CD8-positive, alpha-beta memory T cell (primary cell): ENCODE measurements around the gene MIB1. TPM values are rescaled to one million over a fixed set of nuclear protein-coding genes. Genes with fewer than 3 reads are reported as not detected.
"Not testable (repeated sequence)": the region's sequence is repeated elsewhere in the genome, so short reads cannot be mapped to it uniquely, and the experiment has no call there.

Experiments used
- CTCF ChIA-PET: fragments of 350-600 bp; sonication (Branson Sonifier 250); formaldehyde crosslinking; loops from one replicate; lab custom pipeline; 2021; ENCODE audit warnings: antibody characterized with exemption; lab: Charles Lee
- POLR2A ChIA-PET: fragments of 350-600 bp; sonication (Branson Sonifier 250); formaldehyde crosslinking; loops from one replicate; lab custom pipeline; 2021; ENCODE audit warnings: antibody characterized with exemption; lab: Charles Lee
- DNase-seq, 5 donors: peaks; one replicate each; pipeline versions ENCODE4 v3.0.0 to v3.0.0-alpha.2; 2020 to 2022; ENCODE audit warnings: mixed read lengths in 1 of 5
- H3K27ac ChIP-seq: one replicate; pipeline ENCODE4 v1.7.0; 2013; ENCODE audit warnings: low read depth, mild to moderate bottlenecking, low read length, moderate library complexity
- H3K27me3 ChIP-seq: 2 replicates; pipeline ENCODE4 v1.7.0; 2013; ENCODE audit warnings: low read length, mild to moderate bottlenecking; ENCODE audit not compliant: insufficient read depth, poor library complexity, severe bottlenecking
- H3K36me3 ChIP-seq: 2 replicates; pipeline ENCODE4 v1.7.0; 2013; ENCODE audit warnings: mild to moderate bottlenecking, low read length, moderate library complexity; ENCODE audit not compliant: insufficient read depth
- H3K4me1 ChIP-seq: 2 replicates; pipeline ENCODE4 v1.7.0; 2013; ENCODE audit warnings: mild to moderate bottlenecking, low read length, moderate library complexity; ENCODE audit not compliant: insufficient read depth
- H3K4me3 ChIP-seq: 2 replicates; pipeline ENCODE4 v1.7.0; 2013; ENCODE audit warnings: mild to moderate bottlenecking, low read length
- H3K9me3 ChIP-seq: 2 replicates; pipeline ENCODE4 v1.7.0; 2013; ENCODE audit warnings: mild to moderate bottlenecking, low read length
- H3K27ac Mint-ChIP-seq, 8 donors: one replicate each; pipeline ENCODE4 v1.8.0; 2020 to 2021; ENCODE audit warnings: mixed read lengths in 8 of 8, mild to moderate bottlenecking in 6 of 8, inconsistent platforms in 3 of 8, moderate library complexity in 3 of 8
- H3K27me3 Mint-ChIP-seq, 2 donors: one replicate each; pipeline ENCODE4 v1.8.0; 2020 to 2021; ENCODE audit warnings: mixed read lengths in 2 of 2, mild to moderate bottlenecking in 1 of 2, moderate library complexity in 1 of 2
- H3K36me3 Mint-ChIP-seq, 3 donors: one replicate each; pipeline ENCODE4 v1.8.0; 2020 to 2021; ENCODE audit warnings: mixed read lengths in 3 of 3, inconsistent platforms in 1 of 3, mild to moderate bottlenecking in 1 of 3
- H3K4me1 Mint-ChIP-seq, 3 donors: one replicate each; pipeline ENCODE4 v1.8.0; 2020 to 2021; ENCODE audit warnings: mixed read lengths in 3 of 3, inconsistent platforms in 1 of 3, mild to moderate bottlenecking in 1 of 3
- H3K4me3 Mint-ChIP-seq, 7 donors: one replicate each; pipeline ENCODE4 v1.8.0; 2020 to 2021; ENCODE audit warnings: mixed read lengths in 7 of 7, mild to moderate bottlenecking in 6 of 7, moderate library complexity in 4 of 7, inconsistent platforms in 2 of 7
- H3K9me3 Mint-ChIP-seq, 5 donors: one replicate each; pipeline ENCODE4 v1.8.0; 2020 to 2022; ENCODE audit warnings: mixed read lengths in 5 of 5, mild to moderate bottlenecking in 3 of 5, moderate library complexity in 2 of 5, inconsistent platforms in 1 of 5
- polyA plus RNA-seq: library from polyadenylated mRNA; unstranded; fragments of 300-500 nt; fragmentation: Illumina TruSeq; gene quantifications from one replicate; pipeline ENCODE4 v1.2.3, GENCODE V29; 2021
- total RNA-seq, 2 experiments: library from RNA; stranded (reverse); gene quantifications; one replicate each; pipeline ENCODE4 v1.2.3, GENCODE V29; 2021

MIB1 gene
- total and polyA plus RNA-seq, 3 experiments from 2014 or later: 3.8 to 47.0 (median 45.8) TPM

GRCh38 chr18:21735452-21736015, 5.1 kb upstream of the MIB1 start:
- Histone ChIP-seq H3K4me1 (peaks cover 7% of the 10 kb centered on the region), H3K27ac (peak overlapping the region; percentile 64), H3K4me3 (no peak overlapping the region), H3K27me3 (no peaks in the 10 kb centered on the region), H3K36me3 (no peaks in the 10 kb centered on the region), H3K9me3 (no peaks in the 10 kb centered on the region)
- peaks cover under 1 to 6% (median 2%) of the 10 kb centered on the region in 3 donors for H3K36me3 Mint-ChIP-seq
- peaks cover 0 to 5% (median 4%) of the 10 kb centered on the region in 5 donors for H3K9me3 Mint-ChIP-seq
- H3K27me3 Mint-ChIP-seq: peaks cover 4 to 12% of the 10 kb centered on the region in 2 donors
- H3K27ac Mint-ChIP-seq: peak overlapping the region; percentile 17 to 90 (median 79)
- no peak overlapping the region for H3K4me3 Mint-ChIP-seq
- peak; percentile 8 to 63 (median 23) for DNase-seq
- peaks cover 8 to 11% (median 8%) of the 10 kb centered on the region in 3 donors for H3K4me1 Mint-ChIP-seq
- ChIA-PET POLR2A (interaction anchor here (0.6 to 0.9 kb wide), 4 partner anchors 31 to 108 kb away, joined by 3 read pairs; no protein-coding TSS in a partner anchor), CTCF (no interaction called here)

- H3K9me3 ChIP-seq, H3K4me1 ChIP-seq, H3K36me3 ChIP-seq, H3K27ac ChIP-seq, H3K27me3 Mint-ChIP-seq, POLR2A ChIA-PET, H3K4me3 ChIP-seq, DNase-seq, H3K36me3 Mint-ChIP-seq, H3K27me3 ChIP-seq, H3K9me3 Mint-ChIP-seq: not testable (repeated sequence)
- peaks cover 10 to 15% (median 13%) of the 10 kb centered on the region in 3 donors for H3K4me1 Mint-ChIP-seq
- H3K4me3 Mint-ChIP-seq: peak overlapping the region in 1 of 7 donors; percentile 55
- CTCF ChIA-PET: interaction anchor here (0.6 kb wide), 1 partner anchor 11 kb away, joined by 5 read pairs; no protein-coding TSS in a partner anchor
- peak overlapping the region in 1 of 8 donors; percentile 83 for H3K27ac Mint-ChIP-seq
These were observed 3.7 kb upstream of the MIB1 start for GRCh38 chr18:21736926-21737325.

- peak overlapping the region; percentile 85 to 98 (median 96) for H3K4me3 Mint-ChIP-seq
- CTCF ChIA-PET: interaction anchor here (0.6 to 3.1 kb wide), 4 partner anchors 16 to 140 kb away, joined by 3 to 21 read pairs (median 4); partner anchors contain the start of genes ABHD3, ESCO1 and SNRPD1
- H3K36me3 ChIP-seq: no peaks in the 10 kb centered on the region
- no peaks in the 10 kb centered on the region for H3K27me3 ChIP-seq
- peaks cover 37 to 42% (median 37%) of the 10 kb centered on the region in 3 donors for H3K4me1 Mint-ChIP-seq
- peaks cover 0 to 7% (median 6%) of the 10 kb centered on the region in 3 donors for H3K36me3 Mint-ChIP-seq
- H3K9me3 Mint-ChIP-seq: peaks cover 0 to 5% (median 2%) of the 10 kb centered on the region in 5 donors
- no peaks in the 10 kb centered on the region for H3K9me3 ChIP-seq
- peak overlapping the region; percentile 83 to 99 (median 96) for H3K27ac Mint-ChIP-seq
- peaks cover 1 to 7% of the 10 kb centered on the region in 2 donors for H3K27me3 Mint-ChIP-seq
- DNase-seq: no peak
- H3K4me3 ChIP-seq: peak overlapping the region; percentile 86
- POLR2A ChIA-PET: interaction anchor here (0.6 to 3.7 kb wide), 6 partner anchors 12 to 140 kb away, joined by 3 to 33 read pairs (median 4); partner anchors contain the start of genes ABHD3 and ESCO1
- peak overlapping the region; percentile 87 for H3K27ac ChIP-seq
- peaks cover 26% of the 10 kb centered on the region for H3K4me1 ChIP-seq
These were observed 721 bp upstream of the MIB1 start for GRCh38 chr18:21739604-21740537.

GRCh38 chr18:21741312-21741561, 645 bp downstream of the MIB1 start:
- H3K27me3 ChIP-seq: no peaks in the 10 kb centered on the region
- no peaks in the 10 kb centered on the region for H3K9me3 ChIP-seq
- Mint-ChIP-seq H3K27me3 (peaks cover 0 to 5% of the 10 kb centered on the region in 2 donors), H3K4me1 (peaks cover 44 to 53% (median 50%) of the 10 kb centered on the region in 3 donors), H3K4me3 (peak overlapping the region in 6 of 7 donors; percentile 84 to 89 (median 86)), H3K9me3 (peaks cover 0 to 5% (median 0%) of the 10 kb centered on the region in 5 donors), H3K36me3 (peaks cover 0 to 7% (median 5%) of the 10 kb centered on the region in 3 donors), H3K27ac (no peak overlapping the region)
- no peaks in the 10 kb centered on the region for H3K36me3 ChIP-seq
- H3K4me3 ChIP-seq: peak overlapping the region; percentile 86
- DNase-seq: peak in 1 of 5 donors; percentile 43
- CTCF ChIA-PET: interaction anchor here (1.0 to 3.1 kb wide), 3 partner anchors 15 to 141 kb away, joined by 3 to 21 read pairs (median 4); partner anchors contain the start of gene ESCO1
- H3K27ac ChIP-seq: peak overlapping the region; percentile 87
- H3K4me1 ChIP-seq: peaks cover 30% of the 10 kb centered on the region
- POLR2A ChIA-PET: interaction anchor here (2.9 to 3.7 kb wide), 2 partner anchors 37 to 141 kb away, joined by 24 to 33 read pairs; partner anchors contain the start of genes ABHD3 and ESCO1

GRCh38 chr18:21741562-21742314, 1.1 kb downstream of the MIB1 start:
- Mint-ChIP-seq H3K27ac (peak overlapping the region; percentile 52 to 88 (median 71)), H3K4me1 (peaks cover 49 to 58% (median 55%) of the 10 kb centered on the region in 3 donors), H3K36me3 (peaks cover 0 to 7% (median 0%) of the 10 kb centered on the region in 3 donors), H3K27me3 (peaks cover 0 to 4% of the 10 kb centered on the region in 2 donors), H3K9me3 (peaks cover 0 to 3% (median 0%) of the 10 kb centered on the region in 5 donors), H3K4me3 (peak overlapping the region; percentile 75 to 89 (median 85))
- CTCF ChIA-PET: interaction anchor here (0.7 to 3.1 kb wide), 6 partner anchors 37 to 547 kb away, joined by 3 to 21 read pairs (median 6); partner anchors contain the start of genes ABHD3 and ESCO1
- Histone ChIP-seq H3K4me3 (peak overlapping the region; percentile 72), H3K36me3 (no peaks in the 10 kb centered on the region), H3K27ac (peak overlapping the region; percentile 41), H3K27me3 (no peaks in the 10 kb centered on the region), H3K4me1 (peaks cover 30% of the 10 kb centered on the region), H3K9me3 (no peaks in the 10 kb centered on the region)
- POLR2A ChIA-PET: interaction anchor here (0.5 to 3.7 kb wide), 7 partner anchors 38 to 216 kb away, joined by 3 to 33 read pairs (median 5); partner anchors contain the start of genes ABHD3 and ESCO1
- DNase-seq: peak in 2 of 5 donors; percentile 24 to 58

- peaks cover 34% of the 10 kb centered on the region for H3K4me1 ChIP-seq
These were observed 1.7 kb downstream of the MIB1 start for GRCh38 chr18:21742315-21742687.

More at GRCh38 chr18:21742315-21742687, 1.7 kb downstream of the MIB1 start:
- Mint-ChIP-seq H3K27me3 (peaks cover 0 to 4% of the 10 kb centered on the region in 2 donors), H3K27ac (peak overlapping the region in 7 of 8 donors; percentile 52 to 78 (median 70)), H3K36me3 (peaks cover 0 to 7% (median 0%) of the 10 kb centered on the region in 3 donors), H3K9me3 (peaks cover 0 to 3% (median 0%) of the 10 kb centered on the region in 5 donors), H3K4me3 (peak overlapping the region; percentile 75 to 89 (median 85)), H3K4me1 (peaks cover 53 to 63% (median 61%) of the 10 kb centered on the region in 3 donors)
- Histone ChIP-seq H3K27ac (peak overlapping the region; percentile 41), H3K9me3 (no peaks in the 10 kb centered on the region), H3K27me3 (no peaks in the 10 kb centered on the region), H3K4me3 (peak overlapping the region; percentile 72), H3K36me3 (no peaks in the 10 kb centered on the region)
- POLR2A ChIA-PET: interaction anchor here (0.6 to 3.7 kb wide), 6 partner anchors 38 to 217 kb away, joined by 3 to 33 read pairs (median 4); partner anchors contain the start of genes ABHD3 and ESCO1
- CTCF ChIA-PET: interaction anchor here (0.7 to 2.3 kb wide), 5 partner anchors 38 to 547 kb away, joined by 3 to 10 read pairs (median 5); partner anchors contain the start of genes ABHD3 and ESCO1
- no peak for DNase-seq
